Mucosa of rectum (tissue), 2 donors: ENCODE results near the gene STC2.

ENCODE experiments used
- H3K27ac ChIP-seq, 2 donors: one replicate each; pipeline ENCODE4 v1.7.0; 2013; ENCODE audit warnings: inconsistent platforms in 2 of 2, low read depth in 2 of 2, low read length in 2 of 2
- H3K27me3 ChIP-seq, 2 donors: one replicate each; pipeline ENCODE4 v1.7.0; 2013; ENCODE audit warnings: low read length in 2 of 2; ENCODE audit not compliant: control insufficient read depth in 2 of 2, insufficient read depth in 2 of 2
- H3K36me3 ChIP-seq, 2 donors: one replicate each; pipeline ENCODE4 v1.7.0; 2013; ENCODE audit warnings: low read length in 2 of 2; ENCODE audit not compliant: control insufficient read depth in 2 of 2, insufficient read depth in 2 of 2
- H3K4me1 ChIP-seq, 2 donors: one replicate each; pipeline ENCODE4 v1.7.0; 2013; ENCODE audit warnings: low read length in 2 of 2, mild to moderate bottlenecking in 1 of 2; ENCODE audit not compliant: control insufficient read depth in 2 of 2, insufficient read depth in 2 of 2
- H3K4me3 ChIP-seq, 2 donors: one replicate each; pipeline ENCODE4 v1.7.0; 2013; ENCODE audit warnings: low read length in 2 of 2
- H3K9ac ChIP-seq, 2 donors: one replicate each; pipeline ENCODE4 v1.7.0; 2013; ENCODE audit warnings: low read length in 2 of 2, low read depth in 1 of 2, mild to moderate bottlenecking in 1 of 2
- H3K9me3 ChIP-seq, 2 donors: one replicate each; pipeline ENCODE4 v1.7.0; 2013; ENCODE audit warnings: low read length in 2 of 2; ENCODE audit not compliant: control insufficient read depth in 2 of 2
- donor health status: healthy.
- donor health status: Normal muscosa, but diverticular disease.

The STC2 gene

GRCh38 chr5:173312821-173313220 is 15.4 kb downstream of the STC2 start:
- H3K27ac ChIP-seq, result no peak overlapping the region
- H3K9ac ChIP-seq, result no peak overlapping the region
- no peaks in the 10 kb centered on the region for H3K9me3 ChIP-seq
- H3K4me3 ChIP-seq, result no peak overlapping the region
- H3K4me1 ChIP-seq, result no peaks in the 10 kb centered on the region
- peaks cover 8 to 15% of the 10 kb centered on the region in 2 donors for H3K27me3 ChIP-seq
- no peaks in the 10 kb centered on the region for H3K36me3 ChIP-seq

GRCh38 chr5:173311818-173312585 is 16.2 kb downstream of the STC2 start:
- H3K27me3 ChIP-seq, result peaks cover 8 to 15% of the 10 kb centered on the region in 2 donors
- H3K9ac ChIP-seq, result no peak overlapping the region
- no peaks in the 10 kb centered on the region for H3K4me1 ChIP-seq
- no peak overlapping the region for H3K27ac ChIP-seq
- H3K4me3 ChIP-seq, result no peak overlapping the region
- no peaks in the 10 kb centered on the region for H3K36me3 ChIP-seq
- H3K9me3 ChIP-seq, result no peaks in the 10 kb centered on the region

- Histone ChIP-seq H3K27ac (no peak overlapping the region), H3K9ac (no peak overlapping the region), H3K4me1 (no peaks in the 10 kb centered on the region), H3K4me3 (no peak overlapping the region), H3K27me3 (peaks cover 8 to 13% of the 10 kb centered on the region in 2 donors), H3K36me3 (no peaks in the 10 kb centered on the region), H3K9me3 (no peaks in the 10 kb centered on the region)
Observed at GRCh38 chr5:173310861-173311785, 17.1 kb downstream of the STC2 start.

GRCh38 chr5:173310218-173310769 is 17.9 kb downstream of the STC2 start:
- H3K27me3 ChIP-seq, result peaks cover 5 to 8% of the 10 kb centered on the region in 2 donors
- no peaks in the 10 kb centered on the region for H3K36me3 ChIP-seq
- no peaks in the 10 kb centered on the region for H3K9me3 ChIP-seq
- H3K27ac ChIP-seq, result no peak overlapping the region
- H3K9ac ChIP-seq, result no peak overlapping the region
- H3K4me1 ChIP-seq, result no peaks in the 10 kb centered on the region
- H3K4me3 ChIP-seq, result no peak overlapping the region

GRCh38 chr5:173309731-173310130 is 18.5 kb downstream of the STC2 start:
- no peaks in the 10 kb centered on the region for H3K4me1 ChIP-seq
- peaks cover 3 to 7% of the 10 kb centered on the region in 2 donors for H3K27me3 ChIP-seq
- H3K27ac ChIP-seq, result no peak overlapping the region
- H3K9ac ChIP-seq, result no peak overlapping the region
- no peaks in the 10 kb centered on the region for H3K9me3 ChIP-seq
- H3K36me3 ChIP-seq, result no peaks in the 10 kb centered on the region
- H3K4me3 ChIP-seq, result no peak overlapping the region

- Histone ChIP-seq H3K36me3 (no peaks in the 10 kb centered on the region), H3K4me1 (no peaks in the 10 kb centered on the region), H3K27ac (no peak overlapping the region), H3K4me3 (no peak overlapping the region), H3K27me3 (peaks cover 0 to 5% of the 10 kb centered on the region in 2 donors), H3K9me3 (no peaks in the 10 kb centered on the region), H3K9ac (no peak overlapping the region)
Observed at GRCh38 chr5:173308226-173308625, 20.0 kb downstream of the STC2 start.

GRCh38 chr5:173307695-173308094 is 20.5 kb downstream of the STC2 start:
- no peaks in the 10 kb centered on the region for H3K36me3 ChIP-seq
- H3K4me1 ChIP-seq, result no peaks in the 10 kb centered on the region
- no peaks in the 10 kb centered on the region for H3K9me3 ChIP-seq
- H3K27me3 ChIP-seq, result peaks cover 0 to 8% of the 10 kb centered on the region in 2 donors
- no peak overlapping the region for H3K4me3 ChIP-seq
- no peak overlapping the region for H3K27ac ChIP-seq
- no peak overlapping the region for H3K9ac ChIP-seq

- Histone ChIP-seq H3K36me3 (no peaks in the 10 kb centered on the region), H3K27ac (no peak overlapping the region), H3K9me3 (no peaks in the 10 kb centered on the region), H3K4me1 (no peaks in the 10 kb centered on the region), H3K4me3 (no peak overlapping the region), H3K27me3 (peaks cover 0 to 11% of the 10 kb centered on the region in 2 donors), H3K9ac (no peak overlapping the region)
Observed at GRCh38 chr5:173306695-173307094, 21.5 kb downstream of the STC2 start.

- no peak overlapping the region for H3K9ac ChIP-seq
- H3K4me3 ChIP-seq, result no peak overlapping the region
- H3K36me3 ChIP-seq, result no peaks in the 10 kb centered on the region
- H3K27ac ChIP-seq, result no peak overlapping the region
- peaks cover 3 to 13% of the 10 kb centered on the region in 2 donors for H3K27me3 ChIP-seq
- H3K4me1 ChIP-seq, result no peaks in the 10 kb centered on the region
- H3K9me3 ChIP-seq, result no peaks in the 10 kb centered on the region
Observed at GRCh38 chr5:173304591-173304988, 23.6 kb downstream of the STC2 start.
